Prostate gland (tissue), 2 donors: ENCODE measurements around the gene PRDM16.

Source experiments
- CTCF ChIP-seq, 4 experiments: fragments of 200-600 bp in 2 of 4; fragments of 450-650 bp in 2 of 4; sonication (generic) in 2 of 4; IDR thresholded peaks; 1 replicate in 3 of 4; 2 replicates in 1 of 4; pipeline ENCODE4 v1.5.1; 2016 to 2019; ENCODE audit warnings: antibody characterized with exemption in 4 of 4, mild to moderate bottlenecking in 2 of 4, moderate library complexity in 2 of 4
- POLR2A ChIP-seq: fragments of 450-650 bp; IDR thresholded peaks from one replicate; pipeline ENCODE4 v1.6.1; 2016; ENCODE audit warnings: antibody characterized with exemption, mild to moderate bottlenecking

- TF ChIP-seq POLR2A (no peak), CTCF (IDR thresholded peaks at IDR 0.05) (no peak)
Measured at GRCh38 chr1:3405974-3406867, 337.2 kb downstream of the PRDM16 start.
